Activated CD4-positive, alpha-beta memory T cell treated with anti-CD3 and anti-CD28 coated beads, Interleukin-2, amount 10 ng/mL, durations not matched to agents 7 days and 5 days (primary cell): Measurements from ENCODE around the gene GINS3. TPM values are rescaled to one million over a fixed set of nuclear protein-coding genes. Genes with fewer than 3 reads are reported as not detected.
A peak's percentile ranks its signal among the peaks of the same experiment; 100 is the strongest.

Experiments used
- CTCF ChIA-PET: fragments of 350-600 bp; sonication (Branson Sonifier 250); formaldehyde crosslinking; loops from one replicate; lab custom pipeline; 2021; ENCODE audit warnings: antibody characterized with exemption, inconsistent platforms; lab: Charles Lee
- POLR2A ChIA-PET: fragments of 350-600 bp; sonication (Branson Sonifier 250); formaldehyde crosslinking; loops from one replicate; lab custom pipeline; 2021; ENCODE audit warnings: antibody characterized with exemption; lab: Charles Lee
- DNase-seq: peaks from one replicate; pipeline ENCODE4 v3.0.0-alpha.2; 2020
- H3K27ac Mint-ChIP-seq: one replicate; pipeline ENCODE4 v1.8.0; 2021; ENCODE audit warnings: mild to moderate bottlenecking, mixed read lengths
- H3K27me3 Mint-ChIP-seq: one replicate; pipeline ENCODE4 v1.8.0; 2021; ENCODE audit warnings: mixed read lengths
- H3K36me3 Mint-ChIP-seq: one replicate; pipeline ENCODE4 v1.8.0; 2021; ENCODE audit warnings: low read depth, mixed read lengths
- H3K4me1 Mint-ChIP-seq: one replicate; pipeline ENCODE4 v1.8.0; 2021; ENCODE audit warnings: mixed read lengths
- H3K4me3 Mint-ChIP-seq: one replicate; pipeline ENCODE4 v1.8.0; 2021; ENCODE audit warnings: mild to moderate bottlenecking, mixed read lengths
- H3K9me3 Mint-ChIP-seq: one replicate; pipeline ENCODE4 v1.8.0; 2021; ENCODE audit warnings: mixed read lengths
- total RNA-seq, 2 experiments: library from RNA; stranded (reverse); gene quantifications; one replicate each; pipeline ENCODE4 v1.2.3, GENCODE V29; 2021

The GINS3 gene
- total RNA-seq, 2 experiments from 2014 or later = 10.2 to 11.0 TPM

GRCh38 chr16:58419241-58419990, 27.1 kb downstream of the GINS3 start:
- DNase-seq = no peak
- ChIA-PET CTCF (interaction anchor here (0.5 kb wide), 1 partner anchor 26 kb away, joined by 3 read pairs; no protein-coding TSS in a partner anchor), POLR2A (interaction anchor here (0.9 kb wide), 1 partner anchor 39 kb away, joined by 3 read pairs; no protein-coding TSS in a partner anchor)
- Mint-ChIP-seq H3K27me3 (peaks cover 5% of the 10 kb centered on the region), H3K9me3 (no peaks in the 10 kb centered on the region), H3K4me1 (no peaks in the 10 kb centered on the region), H3K4me3 (no peak overlapping the region), H3K27ac (no peak overlapping the region), H3K36me3 (no peaks in the 10 kb centered on the region)

- Mint-ChIP-seq H3K36me3 (no peaks in the 10 kb centered on the region), H3K27me3 (peaks cover 10% of the 10 kb centered on the region), H3K4me1 (peaks cover 13% of the 10 kb centered on the region), H3K27ac (no peak overlapping the region), H3K9me3 (no peaks in the 10 kb centered on the region), H3K4me3 (no peak overlapping the region)
- ChIA-PET POLR2A (no interaction called here), CTCF (no interaction called here)
- no peak for DNase-seq
Observed at GRCh38 chr16:58421059-58421458, 28.8 kb downstream of the GINS3 start.

GRCh38 chr16:58421529-58421928, 29.3 kb downstream of the GINS3 start:
- peaks cover 16% of the 10 kb centered on the region for H3K4me1 Mint-ChIP-seq
- H3K9me3 Mint-ChIP-seq = no peaks in the 10 kb centered on the region
- H3K27ac Mint-ChIP-seq = no peak overlapping the region
- no peaks in the 10 kb centered on the region for H3K36me3 Mint-ChIP-seq
- no peak for DNase-seq
- POLR2A ChIA-PET = no interaction called here
- CTCF ChIA-PET = no interaction called here
- peaks cover 12% of the 10 kb centered on the region for H3K27me3 Mint-ChIP-seq
- no peak overlapping the region for H3K4me3 Mint-ChIP-seq

- CTCF ChIA-PET = no interaction called here
Observed at GRCh38 chr16:58422809-58423208, 30.5 kb downstream of the GINS3 start.

GRCh38 chr16:58425245-58425644, 33.0 kb downstream of the GINS3 start:
- Mint-ChIP-seq H3K4me3 (no peak overlapping the region), H3K27ac (no peak overlapping the region), H3K4me1 (peaks cover 22% of the 10 kb centered on the region), H3K36me3 (no peaks in the 10 kb centered on the region), H3K27me3 (peaks cover 24% of the 10 kb centered on the region), H3K9me3 (no peaks in the 10 kb centered on the region)
- CTCF ChIA-PET = no interaction called here
- no peak for DNase-seq
- POLR2A ChIA-PET = no interaction called here

More at GRCh38 chr16:58422809-58423208, 30.5 kb downstream of the GINS3 start:
- H3K4me1 Mint-ChIP-seq = peaks cover 22% of the 10 kb centered on the region
- H3K36me3 Mint-ChIP-seq = no peaks in the 10 kb centered on the region
- no peak overlapping the region for H3K4me3 Mint-ChIP-seq
- no peaks in the 10 kb centered on the region for H3K9me3 Mint-ChIP-seq
- POLR2A ChIA-PET = no interaction called here
- H3K27me3 Mint-ChIP-seq = peaks cover 16% of the 10 kb centered on the region
- H3K27ac Mint-ChIP-seq = no peak overlapping the region
- no peak for DNase-seq

- peaks cover 24% of the 10 kb centered on the region for H3K27me3 Mint-ChIP-seq
- ChIA-PET CTCF (interaction anchor here (1.0 kb wide), 1 partner anchor 36 kb away, joined by 3 read pairs; no protein-coding TSS in a partner anchor), POLR2A (no interaction called here)
- no peak overlapping the region for H3K27ac Mint-ChIP-seq
- peaks cover 22% of the 10 kb centered on the region for H3K4me1 Mint-ChIP-seq
- no peaks in the 10 kb centered on the region for H3K36me3 Mint-ChIP-seq
- DNase-seq = peak; percentile 63
- no peaks in the 10 kb centered on the region for H3K9me3 Mint-ChIP-seq
- H3K4me3 Mint-ChIP-seq = peak overlapping the region; percentile 43
Observed at GRCh38 chr16:58425756-58426494, 33.7 kb downstream of the GINS3 start.

GRCh38 chr16:58426966-58427365, 34.7 kb downstream of the GINS3 start:
- Mint-ChIP-seq H3K4me1 (peaks cover 22% of the 10 kb centered on the region), H3K27me3 (peaks cover 26% of the 10 kb centered on the region), H3K36me3 (no peaks in the 10 kb centered on the region), H3K9me3 (no peaks in the 10 kb centered on the region), H3K4me3 (no peak overlapping the region), H3K27ac (no peak overlapping the region)
- CTCF ChIA-PET = interaction anchor here (1.0 kb wide), 1 partner anchor 61 kb away, joined by 4 read pairs; no protein-coding TSS in a partner anchor
- no peak for DNase-seq
- POLR2A ChIA-PET = no interaction called here

GRCh38 chr16:58428621-58429542, 36.6 kb downstream of the GINS3 start:
- CTCF ChIA-PET = interaction anchor here (1.3 kb wide), 1 partner anchor 92 kb away, joined by 3 read pairs; no protein-coding TSS in a partner anchor
- Mint-ChIP-seq H3K36me3 (no peaks in the 10 kb centered on the region), H3K4me3 (no peak overlapping the region), H3K27me3 (peaks cover 21% of the 10 kb centered on the region), H3K4me1 (peaks cover 25% of the 10 kb centered on the region), H3K9me3 (no peaks in the 10 kb centered on the region), H3K27ac (no peak overlapping the region)
- POLR2A ChIA-PET = no interaction called here
- no peak for DNase-seq

GRCh38 chr16:58430718-58431117, 38.4 kb downstream of the GINS3 start:
- Mint-ChIP-seq H3K27me3 (peaks cover 17% of the 10 kb centered on the region), H3K4me3 (no peak overlapping the region), H3K4me1 (peaks cover 16% of the 10 kb centered on the region), H3K27ac (no peak overlapping the region), H3K9me3 (no peaks in the 10 kb centered on the region), H3K36me3 (no peaks in the 10 kb centered on the region)
- no peak for DNase-seq
- CTCF ChIA-PET = no interaction called here
- POLR2A ChIA-PET = no interaction called here

GRCh38 chr16:58433569-58433951, 41.3 kb downstream of the GINS3 start:
- no peak overlapping the region for H3K27ac Mint-ChIP-seq
- POLR2A ChIA-PET = no interaction called here
- no peak for DNase-seq
- H3K27me3 Mint-ChIP-seq = peaks cover 7% of the 10 kb centered on the region
- peaks cover 4% of the 10 kb centered on the region for H3K4me1 Mint-ChIP-seq
- no peaks in the 10 kb centered on the region for H3K36me3 Mint-ChIP-seq
- no peak overlapping the region for H3K4me3 Mint-ChIP-seq
- CTCF ChIA-PET = no interaction called here
- no peaks in the 10 kb centered on the region for H3K9me3 Mint-ChIP-seq

GRCh38 chr16:58435779-58436178, 43.5 kb downstream of the GINS3 start:
- POLR2A ChIA-PET = no interaction called here
- Mint-ChIP-seq H3K36me3 (no peaks in the 10 kb centered on the region), H3K4me1 (peaks cover 4% of the 10 kb centered on the region), H3K27me3 (peaks cover 4% of the 10 kb centered on the region), H3K9me3 (no peaks in the 10 kb centered on the region), H3K27ac (no peak overlapping the region), H3K4me3 (no peak overlapping the region)
- no peak for DNase-seq
- CTCF ChIA-PET = no interaction called here

GRCh38 chr16:58440131-58440530, 47.9 kb downstream of the GINS3 start:
- ChIA-PET CTCF (no interaction called here), POLR2A (no interaction called here)
- Mint-ChIP-seq H3K9me3 (no peaks in the 10 kb centered on the region), H3K4me3 (no peak overlapping the region), H3K4me1 (no peaks in the 10 kb centered on the region), H3K27ac (no peak overlapping the region), H3K27me3 (peaks cover 18% of the 10 kb centered on the region), H3K36me3 (no peaks in the 10 kb centered on the region)
- DNase-seq = no peak
